H9 (cell line): ENCODE results near the gene SPINK7. TPM values are rescaled to one million over a fixed set of nuclear protein-coding genes. Genes with fewer than 3 reads are reported as not detected.

Experiments used
- DNase-seq: peaks from one replicate; pipeline ENCODE4 v3.0.0-alpha.2; 2017
- H2AFZ ChIP-seq: one replicate; pipeline ENCODE4 v1.6.1; 2013; ENCODE audit warnings: mild to moderate bottlenecking, low read length, control low read depth, moderate library complexity
- H2AK5ac ChIP-seq: 2 replicates; pipeline ENCODE4 v1.6.1; 2013; ENCODE audit warnings: low read length, control low read depth, mixed read lengths; ENCODE audit not compliant: insufficient read length
- H2BK120ac ChIP-seq: one replicate; pipeline ENCODE4 v1.6.1; 2013; ENCODE audit warnings: low read depth, mild to moderate bottlenecking, low read length, control low read depth, inconsistent platforms; ENCODE audit not compliant: poor library complexity, severe bottlenecking
- H2BK12ac ChIP-seq: 2 replicates; pipeline ENCODE4 v1.6.1; 2013; ENCODE audit warnings: low read length, control low read depth, mixed read lengths, low read depth; ENCODE audit not compliant: insufficient read length
- H2BK15ac ChIP-seq: 2 replicates; pipeline ENCODE4 v1.6.1; 2013; ENCODE audit warnings: low read depth, low read length, control low read depth
- H2BK20ac ChIP-seq: one replicate; pipeline ENCODE4 v1.6.1; 2013; ENCODE audit warnings: low read depth, mild to moderate bottlenecking, low read length, control low read depth, inconsistent platforms; ENCODE audit not compliant: poor library complexity, severe bottlenecking
- H2BK5ac ChIP-seq: 2 replicates; pipeline ENCODE4 v1.6.1; 2013; ENCODE audit warnings: low read length, control low read depth, mixed read lengths; ENCODE audit not compliant: insufficient read length
- H3K14ac ChIP-seq: 2 replicates; pipeline ENCODE4 v1.6.1; 2013; ENCODE audit warnings: low read length, control low read depth; ENCODE audit not compliant: insufficient read depth
- H3K18ac ChIP-seq: 2 replicates; pipeline ENCODE4 v1.6.1; 2013; ENCODE audit warnings: low read depth, mild to moderate bottlenecking, mixed read lengths, low read length, control low read depth; ENCODE audit not compliant: insufficient read length
- H3K23ac ChIP-seq: 2 replicates; pipeline ENCODE4 v1.6.1; 2013; ENCODE audit warnings: low read length, control low read depth, mixed read lengths, low read depth; ENCODE audit not compliant: insufficient read length
- H3K23me2 ChIP-seq: 2 replicates; pipeline ENCODE4 v1.6.1; 2013; ENCODE audit warnings: low read depth, mild to moderate bottlenecking, mixed read lengths, low read length, control low read depth; ENCODE audit not compliant: insufficient read length, poor library complexity, severe bottlenecking
- H3K27ac ChIP-seq: 2 replicates; pipeline ENCODE4 v1.5.1; 2013; ENCODE audit warnings: low read length, control low read depth, mixed read lengths, low read depth; ENCODE audit not compliant: insufficient read length
- H3K27me3 ChIP-seq: 2 replicates; pipeline ENCODE4 v1.6.1; 2013; ENCODE audit warnings: low read length, control low read depth, inconsistent platforms; ENCODE audit not compliant: insufficient read depth
- H3K4ac ChIP-seq: 2 replicates; pipeline ENCODE4 v1.6.1; 2013; ENCODE audit warnings: low read depth, mild to moderate bottlenecking, control low read depth, inconsistent platforms, low read length, moderate library complexity
- H3K4me1 ChIP-seq: 2 replicates; pipeline ENCODE4 v1.6.1; 2013; ENCODE audit warnings: low read length, control low read depth, inconsistent platforms; ENCODE audit not compliant: insufficient read depth
- H3K4me2 ChIP-seq: 2 replicates; pipeline ENCODE4 v1.6.1; 2013; ENCODE audit warnings: low read length, control low read depth, mixed read lengths; ENCODE audit not compliant: insufficient read length, insufficient read depth
- H3K56ac ChIP-seq: 2 replicates; pipeline ENCODE4 v1.6.1; 2013; ENCODE audit warnings: low read depth, mild to moderate bottlenecking, mixed read lengths, low read length, control low read depth; ENCODE audit not compliant: insufficient read length
- H3K79me1 ChIP-seq: 2 replicates; pipeline ENCODE4 v1.6.1; 2013; ENCODE audit warnings: low read depth, mild to moderate bottlenecking, moderate library complexity, low read length, control low read depth, inconsistent platforms; ENCODE audit not compliant: insufficient read depth, poor library complexity, severe bottlenecking
- H3K79me2 ChIP-seq: 2 replicates; pipeline ENCODE4 v1.6.1; 2013; ENCODE audit warnings: low read length, control low read depth, inconsistent platforms; ENCODE audit not compliant: insufficient read depth
- H3K9ac ChIP-seq: 2 replicates; pipeline ENCODE4 v1.6.1; 2013; ENCODE audit warnings: low read length, control low read depth, mixed read lengths; ENCODE audit not compliant: insufficient read length; ENCODE audit errors: extremely low read depth
- H3K9me3 ChIP-seq: one replicate; pipeline ENCODE4 v1.6.1; 2013; ENCODE audit warnings: low read depth, low read length, inconsistent platforms; ENCODE audit not compliant: control insufficient read depth
- H3T11ph ChIP-seq: one replicate; pipeline ENCODE4 v1.6.1; 2013; ENCODE audit warnings: mild to moderate bottlenecking, low read length, control low read depth, inconsistent platforms
- H4K20me1 ChIP-seq: one replicate; pipeline ENCODE4 v1.6.1; 2013; ENCODE audit not compliant: control insufficient read depth, insufficient read length, insufficient read depth
- H4K5ac ChIP-seq: 2 replicates; pipeline ENCODE4 v1.6.1; 2013; ENCODE audit warnings: low read depth, mild to moderate bottlenecking, mixed read lengths, low read length, control low read depth; ENCODE audit not compliant: insufficient read length
- H4K8ac ChIP-seq: replicated peaks from 2 replicates; pipeline ENCODE4 v1.6.1; 2013; ENCODE audit warnings: low read length, control low read depth, mixed read lengths, low read depth; ENCODE audit not compliant: insufficient read length
- H4K91ac ChIP-seq: 2 replicates; pipeline ENCODE4 v1.6.1; 2013; ENCODE audit warnings: low read depth, mild to moderate bottlenecking, moderate library complexity, mixed read lengths, low read length, control low read depth; ENCODE audit not compliant: insufficient read length
- H3K27ac Mint-ChIP-seq, 3 experiments: 2 replicates in 2 of 3; 3 replicates in 1 of 3; pipeline ENCODE4 v1.8.0; 2020 to 2021; ENCODE audit warnings: mixed read lengths in 3 of 3, mild to moderate bottlenecking in 1 of 3, moderate library complexity in 1 of 3
- H3K27me3 Mint-ChIP-seq: 2 replicates; pipeline ENCODE4 v1.8.0; 2021; ENCODE audit warnings: low read depth, mild to moderate bottlenecking, moderate library complexity, mixed read lengths
- H3K36me3 Mint-ChIP-seq, 3 experiments: 2 replicates in 2 of 3; 3 replicates in 1 of 3; pipeline ENCODE4 v1.8.0; 2020 to 2021; ENCODE audit warnings: low read depth in 3 of 3, mixed read lengths in 3 of 3; ENCODE audit not compliant: insufficient read depth in 1 of 3
- H3K4me1 Mint-ChIP-seq, 2 experiments: 2 replicates each; pipeline ENCODE4 v1.8.0; 2020; ENCODE audit warnings: mixed read lengths in 2 of 2
- H3K4me3 Mint-ChIP-seq, 2 experiments: 2 replicates in 1 of 2; 3 replicates in 1 of 2; pipeline ENCODE4 v1.8.0; 2020 to 2021; ENCODE audit warnings: mild to moderate bottlenecking in 2 of 2, mixed read lengths in 2 of 2, moderate library complexity in 1 of 2
- H3K9me3 Mint-ChIP-seq, 2 experiments: 2 replicates in 1 of 2; 3 replicates in 1 of 2; pipeline ENCODE4 v1.8.0; 2020; ENCODE audit warnings: mild to moderate bottlenecking in 2 of 2, mixed read lengths in 2 of 2, moderate library complexity in 1 of 2
- WGBS: extraction: QIAGEN DNeasy Blood & Tissue Kit; methylation state at CpG from one replicate; pipeline ENCODE4 v1.1.7; 2013; ENCODE audit warnings: missing lambda C conversion rate, low lambda C conversion rate, mixed read lengths; ENCODE audit not compliant: insufficient read length; ENCODE audit errors: extremely low coverage; 5-methylcytosine and 5-hydroxymethylcytosine counted together
- total RNA-seq: library from RNA; stranded (reverse); gene quantifications from 2 replicates; pipeline ENCODE4 v1.2.1, GENCODE V29; 2021
- TF ChIP-seq, protein P1 (sequence below): fragments of 200-600 bp; sonication (generic); conservative IDR thresholded peaks from 3 replicates; pipeline ENCODE4 v1.8.0; 2021; ENCODE audit warnings: antibody characterized with exemption, mild to moderate bottlenecking

Gene SPINK7
- total RNA-seq, 1 experiment from 2014 or later = not detected

GRCh38 chr5:148290271-148291195 is 21.7 kb upstream of the SPINK7 start:
- TF ChIP-seq, protein P1, sequence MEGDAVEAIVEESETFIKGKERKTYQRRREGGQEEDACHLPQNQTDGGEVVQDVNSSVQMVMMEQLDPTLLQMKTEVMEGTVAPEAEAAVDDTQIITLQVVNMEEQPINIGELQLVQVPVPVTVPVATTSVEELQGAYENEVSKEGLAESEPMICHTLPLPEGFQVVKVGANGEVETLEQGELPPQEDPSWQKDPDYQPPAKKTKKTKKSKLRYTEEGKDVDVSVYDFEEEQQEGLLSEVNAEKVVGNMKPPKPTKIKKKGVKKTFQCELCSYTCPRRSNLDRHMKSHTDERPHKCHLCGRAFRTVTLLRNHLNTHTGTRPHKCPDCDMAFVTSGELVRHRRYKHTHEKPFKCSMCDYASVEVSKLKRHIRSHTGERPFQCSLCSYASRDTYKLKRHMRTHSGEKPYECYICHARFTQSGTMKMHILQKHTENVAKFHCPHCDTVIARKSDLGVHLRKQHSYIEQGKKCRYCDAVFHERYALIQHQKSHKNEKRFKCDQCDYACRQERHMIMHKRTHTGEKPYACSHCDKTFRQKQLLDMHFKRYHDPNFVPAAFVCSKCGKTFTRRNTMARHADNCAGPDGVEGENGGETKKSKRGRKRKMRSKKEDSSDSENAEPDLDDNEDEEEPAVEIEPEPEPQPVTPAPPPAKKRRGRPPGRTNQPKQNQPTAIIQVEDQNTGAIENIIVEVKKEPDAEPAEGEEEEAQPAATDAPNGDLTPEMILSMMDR = peak; percentile 70; the same call in 2 of the 3 replicates

More at GRCh38 chr5:148290271-148291195, 21.7 kb upstream of the SPINK7 start:
- peak; percentile 53 for DNase-seq
- no peak overlapping the region for H2AFZ ChIP-seq
- H4K8ac ChIP-seq = no peak overlapping the region
- no peaks in the 10 kb centered on the region for H3K79me1 ChIP-seq
- no CpG with 5 or more reads among the region's 6 CpGs for WGBS
- no peak overlapping the region for H3T11ph ChIP-seq
- no peak overlapping the region for H3K18ac ChIP-seq
- no peak overlapping the region for H3K23ac ChIP-seq
- no peak overlapping the region for H2BK20ac ChIP-seq
- no peak overlapping the region for H3K56ac ChIP-seq
- H3K27me3 ChIP-seq = no peaks in the 10 kb centered on the region
- H2BK5ac ChIP-seq = no peak overlapping the region
- Mint-ChIP-seq H3K4me1 (peaks cover 3 to 4% of the 10 kb centered on the region in 2 experiments; a peak in 3 of 4 replicates), H3K27ac (no peak overlapping the region), H3K9me3 (no peaks in the 10 kb centered on the region), H3K4me3 (no peak overlapping the region), H3K36me3 (no peaks in the 10 kb centered on the region), H3K27me3 (peaks cover 4% of the 10 kb centered on the region)
- no peaks in the 10 kb centered on the region; the same call in 1 of the 2 replicates for H3K4me1 ChIP-seq
- no peaks in the 10 kb centered on the region for H4K20me1 ChIP-seq
- H3K4me2 ChIP-seq = no peak overlapping the region
- H3K9ac ChIP-seq = no peak overlapping the region
- H3K9me3 ChIP-seq = no peaks in the 10 kb centered on the region
- no peak overlapping the region for H2BK15ac ChIP-seq
- no peaks in the 10 kb centered on the region for H3K79me2 ChIP-seq
- no peak overlapping the region for H2BK120ac ChIP-seq
- H4K91ac ChIP-seq = no peak overlapping the region
- H3K23me2 ChIP-seq = no peaks in the 10 kb centered on the region
- H3K4ac ChIP-seq = no peak overlapping the region
- H2BK12ac ChIP-seq = no peak overlapping the region
- no peak overlapping the region for H3K14ac ChIP-seq
- no peak overlapping the region for H4K5ac ChIP-seq
- H3K27ac ChIP-seq = no peak overlapping the region
- no peak overlapping the region for H2AK5ac ChIP-seq
